Measurements from ENCODE around the gene DSTYK. TPM values are rescaled to one million over a fixed set of nuclear protein-coding genes. Genes with fewer than 3 reads are reported as not detected.

DSTYK gene
- total RNA-seq, 1 experiment from 2014 or later, result 11.3 TPM

DNA sequence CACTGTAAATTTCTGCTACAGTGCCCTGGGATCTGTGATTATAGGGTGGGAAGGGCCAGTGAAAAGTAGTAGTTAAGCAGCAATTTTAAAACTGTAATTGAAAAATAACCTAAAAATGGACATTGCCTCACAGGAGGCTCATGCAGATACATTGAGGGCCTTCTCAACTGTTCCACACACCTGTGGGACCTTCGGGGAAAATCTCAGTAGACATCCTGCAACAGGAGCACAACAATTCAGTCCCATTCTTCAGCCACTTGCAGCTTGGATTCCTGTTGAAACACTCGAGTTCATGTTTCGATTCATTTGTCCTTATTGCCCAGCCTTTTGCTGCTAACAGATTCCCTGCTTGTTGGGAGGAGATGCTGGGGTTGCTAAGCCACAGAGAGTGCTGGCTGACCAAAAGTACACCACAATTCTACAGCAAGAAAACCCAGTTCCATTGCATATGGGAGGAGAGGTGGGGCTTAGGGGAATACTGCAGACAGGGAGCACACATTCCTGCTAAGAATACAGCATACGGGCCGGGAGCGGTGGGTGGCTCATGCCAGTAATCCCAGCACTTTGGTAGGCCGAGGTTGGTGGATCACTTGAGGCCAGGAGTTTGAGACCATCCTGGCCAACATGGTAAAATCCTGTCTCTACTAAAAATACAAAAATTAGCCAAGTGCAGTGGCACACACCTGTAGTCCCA, 20.8 kb upstream of the DSTYK start:
- BruUV-seq (replicated peaks), result no TSS peak
- peaks cover 5% of the 10 kb centered on the region for H3K4me1 ChIP-seq (ENCODE audit: control insufficient read depth, insufficient read depth, low read length)
- in situ Hi-C loops (cut with HindIII; ENCODE audit: low pct_unique_long_range_greater_than_20kb, low sequenced_read_pairs) (no loop called here), intact Hi-C loops (cut with micrococcal nuclease; ENCODE audit: unreplicated experiment) (no loop called here)
- no peaks in the 10 kb centered on the region for H3K27me3 ChIP-seq (ENCODE audit: control insufficient read depth, insufficient read depth, low read length)
- ChIA-PET POLR2A (no interaction called here), CTCF (no interaction called here)
- H3K27ac ChIP-seq (ENCODE audit: low read length), result no peak overlapping the region
- DNase-seq (ENCODE audit: low read depth, low spot score) (no peak), ATAC-seq (no peak)
- H3K36me3 ChIP-seq (ENCODE audit: control insufficient read depth, insufficient read depth, low read length), result no peaks in the 10 kb centered on the region
- H3K4me3 ChIP-seq (ENCODE audit: low read depth in 2 of 2, low read length in 2 of 2), result no peak overlapping the region
- H3K9me3 ChIP-seq (ENCODE audit: control insufficient read depth, insufficient read depth, low read depth, low read length), result no peaks in the 10 kb centered on the region
- TF ChIP-seq, protein P1, sequence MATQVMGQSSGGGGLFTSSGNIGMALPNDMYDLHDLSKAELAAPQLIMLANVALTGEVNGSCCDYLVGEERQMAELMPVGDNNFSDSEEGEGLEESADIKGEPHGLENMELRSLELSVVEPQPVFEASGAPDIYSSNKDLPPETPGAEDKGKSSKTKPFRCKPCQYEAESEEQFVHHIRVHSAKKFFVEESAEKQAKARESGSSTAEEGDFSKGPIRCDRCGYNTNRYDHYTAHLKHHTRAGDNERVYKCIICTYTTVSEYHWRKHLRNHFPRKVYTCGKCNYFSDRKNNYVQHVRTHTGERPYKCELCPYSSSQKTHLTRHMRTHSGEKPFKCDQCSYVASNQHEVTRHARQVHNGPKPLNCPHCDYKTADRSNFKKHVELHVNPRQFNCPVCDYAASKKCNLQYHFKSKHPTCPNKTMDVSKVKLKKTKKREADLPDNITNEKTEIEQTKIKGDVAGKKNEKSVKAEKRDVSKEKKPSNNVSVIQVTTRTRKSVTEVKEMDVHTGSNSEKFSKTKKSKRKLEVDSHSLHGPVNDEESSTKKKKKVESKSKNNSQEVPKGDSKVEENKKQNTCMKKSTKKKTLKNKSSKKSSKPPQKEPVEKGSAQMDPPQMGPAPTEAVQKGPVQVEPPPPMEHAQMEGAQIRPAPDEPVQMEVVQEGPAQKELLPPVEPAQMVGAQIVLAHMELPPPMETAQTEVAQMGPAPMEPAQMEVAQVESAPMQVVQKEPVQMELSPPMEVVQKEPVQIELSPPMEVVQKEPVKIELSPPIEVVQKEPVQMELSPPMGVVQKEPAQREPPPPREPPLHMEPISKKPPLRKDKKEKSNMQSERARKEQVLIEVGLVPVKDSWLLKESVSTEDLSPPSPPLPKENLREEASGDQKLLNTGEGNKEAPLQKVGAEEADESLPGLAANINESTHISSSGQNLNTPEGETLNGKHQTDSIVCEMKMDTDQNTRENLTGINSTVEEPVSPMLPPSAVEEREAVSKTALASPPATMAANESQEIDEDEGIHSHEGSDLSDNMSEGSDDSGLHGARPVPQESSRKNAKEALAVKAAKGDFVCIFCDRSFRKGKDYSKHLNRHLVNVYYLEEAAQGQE (IDR thresholded peaks at IDR 0.05; ENCODE audit: insufficient read depth in 1 of 2, low read depth in 2 of 2, low read length in 1 of 2), result no peak
- no peak for TF ChIP-seq SIN3A (IDR thresholded peaks at IDR 0.05; ENCODE audit: borderline replicate concordance, insufficient read depth, low read depth, low read length)
- TF ChIP-seq, protein P2, sequence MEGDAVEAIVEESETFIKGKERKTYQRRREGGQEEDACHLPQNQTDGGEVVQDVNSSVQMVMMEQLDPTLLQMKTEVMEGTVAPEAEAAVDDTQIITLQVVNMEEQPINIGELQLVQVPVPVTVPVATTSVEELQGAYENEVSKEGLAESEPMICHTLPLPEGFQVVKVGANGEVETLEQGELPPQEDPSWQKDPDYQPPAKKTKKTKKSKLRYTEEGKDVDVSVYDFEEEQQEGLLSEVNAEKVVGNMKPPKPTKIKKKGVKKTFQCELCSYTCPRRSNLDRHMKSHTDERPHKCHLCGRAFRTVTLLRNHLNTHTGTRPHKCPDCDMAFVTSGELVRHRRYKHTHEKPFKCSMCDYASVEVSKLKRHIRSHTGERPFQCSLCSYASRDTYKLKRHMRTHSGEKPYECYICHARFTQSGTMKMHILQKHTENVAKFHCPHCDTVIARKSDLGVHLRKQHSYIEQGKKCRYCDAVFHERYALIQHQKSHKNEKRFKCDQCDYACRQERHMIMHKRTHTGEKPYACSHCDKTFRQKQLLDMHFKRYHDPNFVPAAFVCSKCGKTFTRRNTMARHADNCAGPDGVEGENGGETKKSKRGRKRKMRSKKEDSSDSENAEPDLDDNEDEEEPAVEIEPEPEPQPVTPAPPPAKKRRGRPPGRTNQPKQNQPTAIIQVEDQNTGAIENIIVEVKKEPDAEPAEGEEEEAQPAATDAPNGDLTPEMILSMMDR (IDR thresholded peaks at IDR 0.05), result no peak
- TF ChIP-seq POLR2AphosphoS5 (IDR thresholded peaks at IDR 0.05; ENCODE audit: low read depth, low read length), result no peak

DNA sequence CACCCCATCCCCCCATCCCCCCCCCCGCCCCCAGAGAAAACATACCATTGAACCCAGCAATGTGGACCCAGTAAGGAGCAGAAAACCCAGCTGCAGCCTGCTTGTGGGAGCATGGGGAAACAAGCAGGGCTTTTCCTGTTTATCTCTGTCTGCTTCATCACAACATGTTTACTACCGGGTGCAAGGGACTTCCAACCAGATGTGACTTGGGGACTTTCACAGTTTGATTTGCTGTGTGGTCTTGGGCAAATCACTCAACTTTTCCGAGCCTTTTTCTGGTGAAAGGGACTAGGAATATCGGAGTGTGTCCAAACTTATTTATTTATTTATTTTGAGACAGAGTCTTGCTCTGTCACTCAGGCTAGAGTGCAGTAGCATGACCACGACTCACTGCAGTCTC, 19.5 kb upstream of the DSTYK start:
- DNase-seq (ENCODE audit: low read depth, low spot score) (no peak), ATAC-seq (no peak)
- TF ChIP-seq POLR2AphosphoS5 (IDR thresholded peaks at IDR 0.05; ENCODE audit: low read depth, low read length), result no peak
- no peak for TF ChIP-seq TCF7L2 (IDR thresholded peaks at IDR 0.05; ENCODE audit: low read depth, low read length)
- TF ChIP-seq, protein P1 (IDR thresholded peaks at IDR 0.05; ENCODE audit: insufficient read depth in 1 of 2, low read depth in 2 of 2, low read length in 1 of 2), result no peak
- no peak for TF ChIP-seq SIN3A (IDR thresholded peaks at IDR 0.05; ENCODE audit: borderline replicate concordance, insufficient read depth, low read depth, low read length)
- TF ChIP-seq, protein P2 (IDR thresholded peaks at IDR 0.05), result no peak
- Histone ChIP-seq H3K27ac (ENCODE audit: low read length) (no peak overlapping the region), H3K36me3 (ENCODE audit: control insufficient read depth, insufficient read depth, low read length) (no peaks in the 10 kb centered on the region), H3K4me3 (ENCODE audit: low read depth in 2 of 2, low read length in 2 of 2) (no peak overlapping the region), H3K27me3 (ENCODE audit: control insufficient read depth, insufficient read depth, low read length) (no peaks in the 10 kb centered on the region; the same call in 1 of the 2 replicates), H3K4me1 (ENCODE audit: control insufficient read depth, insufficient read depth, low read length) (peaks cover 9% of the 10 kb centered on the region), H3K9me3 (ENCODE audit: control insufficient read depth, insufficient read depth, low read depth, low read length) (no peaks in the 10 kb centered on the region)
- POLR2A ChIA-PET, result no interaction called here
- intact Hi-C loops (cut with micrococcal nuclease; ENCODE audit: unreplicated experiment), result no loop called here
- BruUV-seq (replicated peaks), result no TSS peak
- in situ Hi-C loops (cut with HindIII; ENCODE audit: low pct_unique_long_range_greater_than_20kb, low sequenced_read_pairs), result no loop called here
- CTCF ChIA-PET, result no interaction called here
